Pancreas (tissue), 10 donors: ENCODE results near the gene PSMA1. TPM values are rescaled to one million over a fixed set of nuclear protein-coding genes. Genes with fewer than 3 reads are reported as not detected.

Experiments
- ATAC-seq, 4 donors: fragments of 200-7000 bp; cut with Tn5 transposase; one replicate each; pipeline versions ENCODE4 v1.8.0 to v1.9.1; 2020; ENCODE audit warnings: mild to moderate bottlenecking in 4 of 4, moderate library complexity in 4 of 4
- DNase-seq, 6 donors: peaks; one replicate each; pipeline ENCODE4 v3.0.0-alpha.2; 2020
- FAIRE-seq: peaks from 2 replicates; lab custom pipeline; 2012; peaks lifted over from hg19 to GRCh38; lab: Jason Lieb, UNC
- H3K27ac ChIP-seq, 4 donors: fragments of 200-600 bp; sonication (generic); 1 replicate in 3 of 4; 2 replicates in 1 of 4; pipeline versions ENCODE4 v1.5.0 to v1.8.0; 2020
- H3K27me3 ChIP-seq, 4 donors: fragments of 200-600 bp; one replicate each; pipeline ENCODE4 v1.8.0; 2021
- H3K36me3 ChIP-seq, 3 donors: fragments of 200-600 bp; sonication (generic) in 1 of 3; one replicate each; pipeline versions ENCODE4 v1.5.0 to v1.8.0; 2020 to 2021
- H3K4me1 ChIP-seq, 3 donors: fragments of 200-600 bp; one replicate each; pipeline ENCODE4 v1.8.0; 2021
- H3K4me3 ChIP-seq, 4 donors: fragments of 200-600 bp; sonication (generic) in 2 of 4; one replicate each; pipeline versions ENCODE4 v1.5.0 to v1.8.0; 2020 to 2021
- H3K9me3 ChIP-seq, 4 donors: fragments of 200-600 bp; one replicate each; pipeline ENCODE4 v1.8.0; 2021
- WGBS, 2 donors: extraction: QIAGEN DNeasy Blood & Tissue Kit; methylation state at CpG; one replicate each; pipeline ENCODE4 v1.1.7; 2013; 5-methylcytosine and 5-hydroxymethylcytosine counted together
- intact Hi-C, 3 donors: fragments of 100-400 bp; cut with DNase I; formaldehyde crosslinking; loops; one replicate each; pipeline versions ENCODE4 v1.11.1 to v1.14.2; 2022
- polyA plus RNA-seq, 2 donors: library from polyadenylated mRNA; stranded (reverse); fragments of 200-250 nt; gene quantifications; one replicate each; pipeline ENCODE4 v1.2.3, GENCODE V29; 2013
- total RNA-seq, 6 donors: library from RNA; stranded (reverse); fragmentation: NEBNext Ultra II Directional in 4 of 6; extraction: Animal tissue kit (Norgen Biotek cat#: 25700) in 4 of 6; gene quantifications; one replicate each; pipeline versions ENCODE4 v1.2.1 to v1.2.4, GENCODE V29; 2021 to 2023
- TF ChIP-seq, protein P1 (sequence below), 4 donors: fragments of 200-600 bp; sonication (generic) in 3 of 4; IDR thresholded peaks; one replicate each; pipeline versions ENCODE4 v1.5.0 to v1.8.0; 2021; ENCODE audit warnings: antibody characterized with exemption in 4 of 4
- donor health status: healthy with polysubstance abuse.
- donor health status: DM: no; HTN: no; CAD: no; lungs with moderate emphysema.
- donor health status: DM: no; HTN: no; CAD: no.
- donor health status: control.
- donor health status: control.
- donor health status: Bipolar disorder and iron deficiency.
- donor health status: DM: yes; HTN: yes; CAD: no.
- donor health status: DM: no; HTN: no; CAD: no.
- donor health status: DM: no; HTN: no; CAD: no.
- donor health status: DM: yes; HTN: yes; CAD: no.

Gene PSMA1
- total and polyA plus RNA-seq, 8 donors = 26.7 to 115 (median 54.5) TPM

DNA sequence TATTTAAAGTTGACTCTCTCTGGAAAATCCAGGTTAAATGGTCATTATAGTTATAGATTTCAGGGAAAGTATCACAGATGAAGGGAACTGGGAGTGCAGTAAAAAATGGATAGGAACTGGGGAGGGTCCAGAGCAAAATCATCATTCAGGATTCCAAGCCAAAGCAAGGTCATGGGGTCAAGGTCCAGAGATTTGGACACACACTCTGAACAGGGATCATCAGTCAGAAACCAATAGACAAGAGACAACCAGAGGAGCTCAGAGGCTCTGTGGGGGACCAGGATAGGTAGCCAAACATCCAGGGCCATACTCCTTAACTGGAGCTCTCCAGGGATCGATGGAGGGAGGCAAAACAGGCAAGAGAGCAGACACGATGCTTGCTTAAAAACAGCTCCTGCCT is 27.3 kb upstream of the PSMA1 start:
- TF ChIP-seq, protein P1, sequence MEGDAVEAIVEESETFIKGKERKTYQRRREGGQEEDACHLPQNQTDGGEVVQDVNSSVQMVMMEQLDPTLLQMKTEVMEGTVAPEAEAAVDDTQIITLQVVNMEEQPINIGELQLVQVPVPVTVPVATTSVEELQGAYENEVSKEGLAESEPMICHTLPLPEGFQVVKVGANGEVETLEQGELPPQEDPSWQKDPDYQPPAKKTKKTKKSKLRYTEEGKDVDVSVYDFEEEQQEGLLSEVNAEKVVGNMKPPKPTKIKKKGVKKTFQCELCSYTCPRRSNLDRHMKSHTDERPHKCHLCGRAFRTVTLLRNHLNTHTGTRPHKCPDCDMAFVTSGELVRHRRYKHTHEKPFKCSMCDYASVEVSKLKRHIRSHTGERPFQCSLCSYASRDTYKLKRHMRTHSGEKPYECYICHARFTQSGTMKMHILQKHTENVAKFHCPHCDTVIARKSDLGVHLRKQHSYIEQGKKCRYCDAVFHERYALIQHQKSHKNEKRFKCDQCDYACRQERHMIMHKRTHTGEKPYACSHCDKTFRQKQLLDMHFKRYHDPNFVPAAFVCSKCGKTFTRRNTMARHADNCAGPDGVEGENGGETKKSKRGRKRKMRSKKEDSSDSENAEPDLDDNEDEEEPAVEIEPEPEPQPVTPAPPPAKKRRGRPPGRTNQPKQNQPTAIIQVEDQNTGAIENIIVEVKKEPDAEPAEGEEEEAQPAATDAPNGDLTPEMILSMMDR (IDR thresholded peaks at IDR 0.05) = no peak
- no peaks in the 10 kb centered on the region for H3K36me3 ChIP-seq
- H3K27ac ChIP-seq = no peak overlapping the region
- ATAC-seq (no peak), DNase-seq (no peak), FAIRE-seq (no peak)
- no peaks in the 10 kb centered on the region for H3K9me3 ChIP-seq
- intact Hi-C loops = no loop called here
- no peaks in the 10 kb centered on the region for H3K4me1 ChIP-seq
- H3K27me3 ChIP-seq = no peaks in the 10 kb centered on the region
- 83% methylated on average over 2 of the region's 2 CpGs for WGBS, 2 donors
- no peak overlapping the region for H3K4me3 ChIP-seq

- Histone ChIP-seq H3K4me1 (peaks cover under 1 to 4% (median 3%) of the 10 kb centered on the region in 3 donors), H3K9me3 (no peaks in the 10 kb centered on the region), H3K27ac (no peak overlapping the region), H3K36me3 (no peaks in the 10 kb centered on the region), H3K4me3 (no peak overlapping the region), H3K27me3 (no peaks in the 10 kb centered on the region)
- TF ChIP-seq, protein P1 (IDR thresholded peaks at IDR 0.05) = no peak
- no peak for FAIRE-seq
- no peak for ATAC-seq
- no peak for DNase-seq
- intact Hi-C loops = no loop called here
These were observed 26.5 kb upstream of the PSMA1 start for GRCh38 chr11:14546672-14547071.

DNA sequence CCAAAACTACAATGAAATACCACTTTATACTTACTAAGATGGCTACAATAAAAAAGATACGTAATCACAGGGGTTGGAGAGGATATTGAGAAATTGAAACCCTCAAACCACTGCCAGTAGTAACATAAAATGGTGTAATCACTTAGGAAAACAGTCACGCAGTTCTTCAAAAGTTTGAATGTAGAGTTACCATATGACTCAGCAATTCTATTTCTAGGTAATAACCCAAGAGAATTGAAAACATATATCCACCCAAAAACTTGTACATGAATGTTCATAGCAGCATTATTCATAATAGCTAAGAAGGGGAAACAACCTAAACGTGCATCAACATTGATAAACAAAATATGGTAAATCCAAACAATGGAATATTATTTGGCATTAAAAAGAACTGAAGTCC is 24.4 kb upstream of the PSMA1 start:
- no peaks in the 10 kb centered on the region for H3K9me3 ChIP-seq
- intact Hi-C loops = no loop called here
- H3K27ac ChIP-seq = no peak overlapping the region
- no peak overlapping the region for H3K4me3 ChIP-seq
- WGBS, 2 donors = 79 to 82% methylated on average over 3 of the region's 3 CpGs
- FAIRE-seq = no peak
- H3K36me3 ChIP-seq = no peaks in the 10 kb centered on the region
- no peak for DNase-seq
- H3K27me3 ChIP-seq = no peaks in the 10 kb centered on the region
- H3K4me1 ChIP-seq = peaks cover 5 to 13% (median 7%) of the 10 kb centered on the region in 3 donors
- ATAC-seq = no peak
- TF ChIP-seq, protein P1 (IDR thresholded peaks at IDR 0.05) = no peak

DNA sequence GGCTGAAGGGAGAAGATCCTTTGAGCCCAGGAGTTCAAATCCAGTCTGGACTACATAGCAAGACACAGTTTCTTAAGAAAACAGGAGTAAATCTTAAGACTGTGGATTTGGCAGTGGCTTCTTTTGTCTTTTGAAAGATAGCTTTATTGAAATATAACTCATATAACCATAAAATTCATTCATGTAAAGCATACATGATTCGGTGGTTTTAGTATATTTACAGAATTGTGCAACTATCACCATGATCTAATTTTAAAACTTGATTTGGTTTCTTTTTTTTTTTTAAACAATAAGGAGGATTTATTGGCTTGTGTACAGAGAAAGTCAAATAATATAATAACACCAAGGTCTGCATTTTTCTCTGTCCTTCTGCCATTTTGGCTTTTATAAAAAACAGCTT is 23.1 kb upstream of the PSMA1 start:
- Histone ChIP-seq H3K36me3 (no peaks in the 10 kb centered on the region), H3K4me3 (no peak overlapping the region), H3K4me1 (peaks cover 10 to 25% (median 15%) of the 10 kb centered on the region in 3 donors), H3K9me3 (no peaks in the 10 kb centered on the region), H3K27ac (no peak overlapping the region), H3K27me3 (no peaks in the 10 kb centered on the region)
- WGBS, 2 donors = 66 to 88% methylated on average over 1 of the region's 1 CpG
- TF ChIP-seq, protein P1 (IDR thresholded peaks at IDR 0.05) = no peak
- no peak for ATAC-seq
- intact Hi-C loops = no loop called here
- no peak for DNase-seq
- FAIRE-seq = no peak

DNA sequence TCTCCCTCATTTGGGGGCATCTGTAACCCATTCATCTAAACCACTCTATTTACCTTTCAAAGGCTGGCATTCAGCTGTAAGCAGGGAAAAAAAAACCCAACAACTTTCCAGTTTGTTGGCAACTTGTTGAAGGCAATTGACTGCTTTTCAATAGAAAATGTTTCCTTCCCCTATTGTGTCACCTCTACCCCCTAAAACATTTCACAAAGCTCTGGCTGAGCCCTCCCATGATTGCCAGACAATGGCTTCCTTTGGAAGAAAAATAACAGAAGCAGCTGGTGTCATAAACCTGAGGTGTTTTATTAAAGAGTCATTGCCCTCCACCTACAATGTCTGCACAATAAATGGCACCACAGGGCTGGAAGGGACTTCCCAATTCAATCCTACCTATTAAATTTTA is 22.1 kb upstream of the PSMA1 start:
- H3K27me3 ChIP-seq = no peaks in the 10 kb centered on the region
- peaks cover 15 to 29% (median 21%) of the 10 kb centered on the region in 3 donors for H3K4me1 ChIP-seq
- H3K27ac ChIP-seq = no peak overlapping the region
- H3K9me3 ChIP-seq = no peaks in the 10 kb centered on the region
- no peak for FAIRE-seq
- no peak for ATAC-seq
- H3K4me3 ChIP-seq = no peak overlapping the region
- TF ChIP-seq, protein P1 (IDR thresholded peaks at IDR 0.05) = no peak
- intact Hi-C loops = no loop called here
- H3K36me3 ChIP-seq = no peaks in the 10 kb centered on the region
- DNase-seq = no peak
